B cell (primary cell): ENCODE data around the gene PTGES3. TPM values are rescaled to one million over a fixed set of nuclear protein-coding genes. Genes with fewer than 3 reads are reported as not detected.

ENCODE experiments used
- ATAC-seq: fragments of 200-7000 bp; cut with Tn5 transposase; one replicate; pipeline ENCODE4 v1.10.0; 2021; ENCODE audit warnings: low read depth, mild to moderate bottlenecking, moderate number of reproducible peaks, moderate library complexity
- CTCF ChIA-PET: fragments of 350-600 bp; sonication (Branson Sonifier 250); formaldehyde crosslinking; loops from one replicate; lab custom pipeline; 2021; ENCODE audit warnings: antibody characterized with exemption, inconsistent platforms; lab: Charles Lee
- POLR2A ChIA-PET: fragments of 350-600 bp; sonication (Branson Sonifier 250); formaldehyde crosslinking; loops from one replicate; lab custom pipeline; 2021; ENCODE audit warnings: antibody characterized with exemption; lab: Charles Lee
- DNase-seq: peaks from one replicate; pipeline ENCODE4 v3.0.0; 2013
- H2AFZ ChIP-seq: 2 replicates; pipeline ENCODE4 v1.6.1; 2012; ENCODE audit warnings: mild to moderate bottlenecking, low read depth, low read length; ENCODE audit not compliant: insufficient read depth, poor library complexity, severe bottlenecking
- H3K27ac ChIP-seq, 2 donors: 1 replicate in 1 of 2; 2 replicates in 1 of 2; pipeline ENCODE4 v1.5.1; 2012 to 2013; ENCODE audit warnings: low read length in 2 of 2, mild to moderate bottlenecking in 2 of 2, moderate library complexity in 1 of 2
- H3K27me3 ChIP-seq, 4 experiments: fragments of 200-600 bp in 1 of 4; sonication (generic) in 1 of 4; replicated peaks in 1 of 4; 1 replicate in 2 of 4; 2 replicates in 2 of 4; pipeline versions ENCODE4 v1.6.1 to v1.7.0; 2013 to 2016; ENCODE audit warnings: low read length in 3 of 4, mild to moderate bottlenecking in 2 of 4, mixed read lengths in 1 of 4, moderate library complexity in 1 of 4; ENCODE audit not compliant: insufficient read depth in 4 of 4, control insufficient read depth in 3 of 4; ENCODE audit errors: control extremely low read depth in 1 of 4
- H3K36me3 ChIP-seq, 2 experiments: replicated peaks in 1 of 2; 1 replicate in 1 of 2; 2 replicates in 1 of 2; pipeline versions ENCODE4 v1.6.1 to v1.7.1; 2013; ENCODE audit warnings: low read length in 1 of 2; ENCODE audit not compliant: insufficient read depth in 2 of 2, control insufficient read depth in 1 of 2; ENCODE audit errors: control extremely low read depth in 1 of 2, extremely low read depth in 1 of 2
- H3K4me1 ChIP-seq, 2 donors: fragments of 200-600 bp in 1 of 2; sonication (generic) in 1 of 2; 1 replicate in 1 of 2; 2 replicates in 1 of 2; pipeline versions ENCODE4 v1.5.1 to v1.6.1; 2013 to 2017; ENCODE audit warnings: low read length in 2 of 2; ENCODE audit not compliant: control insufficient read depth in 2 of 2, insufficient read depth in 2 of 2
- H3K4me2 ChIP-seq: replicated peaks from 2 replicates; pipeline ENCODE3; 2012; ENCODE audit warnings: mild to moderate bottlenecking, low read depth, low read length; ENCODE audit not compliant: poor library complexity, severe bottlenecking
- H3K4me3 ChIP-seq, 5 experiments: fragments of 200-600 bp in 1 of 5; sonication (generic) in 1 of 5; 1 replicate in 3 of 5; 2 replicates in 2 of 5; pipeline versions ENCODE4 v1.5.1 to v1.7.0; 2011 to 2016; ENCODE audit warnings: low read length in 4 of 5, mild to moderate bottlenecking in 4 of 5, low read depth in 2 of 5, control low read depth in 1 of 5, moderate library complexity in 1 of 5; ENCODE audit not compliant: insufficient read depth in 1 of 5; ENCODE audit errors: control extremely low read depth in 1 of 5, extremely low read depth in 1 of 5
- H3K79me2 ChIP-seq: fragments of 200-600 bp; sonication (generic); one replicate; pipeline ENCODE4 v1.6.0; 2016; ENCODE audit warnings: low read length; ENCODE audit not compliant: control insufficient read depth, insufficient read depth
- H3K9ac ChIP-seq: fragments of 200-600 bp; sonication (generic); 2 replicates; pipeline ENCODE4 v1.6.1; 2017; ENCODE audit warnings: mild to moderate bottlenecking, low read length, moderate library complexity
- H3K9me3 ChIP-seq, 3 donors: one replicate each; pipeline versions ENCODE4 v1.6.1 to v1.7.1; 2013; ENCODE audit warnings: low read length in 2 of 3; ENCODE audit not compliant: control insufficient read depth in 2 of 3, insufficient read depth in 1 of 3; ENCODE audit errors: control extremely low read depth in 1 of 3
- H4K20me1 ChIP-seq: 2 replicates; pipeline ENCODE4 v1.6.0; 2012; ENCODE audit warnings: mild to moderate bottlenecking, low read length; ENCODE audit not compliant: insufficient read depth, control insufficient read depth, poor library complexity, severe bottlenecking
- H3K27ac Mint-ChIP-seq: one replicate; pipeline ENCODE4 v1.8.0; 2021; ENCODE audit warnings: mixed read lengths
- H3K27me3 Mint-ChIP-seq: one replicate; pipeline ENCODE4 v1.8.0; 2021; ENCODE audit warnings: mixed read lengths
- H3K4me1 Mint-ChIP-seq: one replicate; pipeline ENCODE4 v1.8.0; 2021; ENCODE audit warnings: mixed read lengths
- H3K4me3 Mint-ChIP-seq: one replicate; pipeline ENCODE4 v1.8.0; 2021; ENCODE audit warnings: mixed read lengths
- H3K9me3 Mint-ChIP-seq: one replicate; pipeline ENCODE4 v1.8.0; 2022; ENCODE audit warnings: mixed read lengths; ENCODE audit not compliant: insufficient read depth
- CTCF ChIP-seq: fragments of 200-600 bp; IDR thresholded peaks from one replicate; pipeline ENCODE4 v1.8.0; 2022; ENCODE audit warnings: antibody characterized with exemption, mild to moderate bottlenecking
- EZH2 ChIP-seq: IDR thresholded peaks from 2 replicates; pipeline ENCODE4 v1.6.1; 2012; ENCODE audit warnings: borderline replicate concordance, low read depth, mild to moderate bottlenecking, moderate library complexity, low read length; ENCODE audit not compliant: insufficient read depth, poor library complexity, severe bottlenecking
- WGBS: methylation state at CpG from one replicate; pipeline ENCODE4 v1.1.5; 2013; ENCODE audit warnings: missing lambda C conversion rate; ENCODE audit not compliant: insufficient coverage; 5-methylcytosine and 5-hydroxymethylcytosine counted together
- intact Hi-C: fragments of 100-400 bp; cut with micrococcal nuclease; formaldehyde crosslinking; loops from one replicate; pipeline ENCODE4 v1.10.0; 2022
- polyA plus RNA-seq: library from polyadenylated mRNA; depleted of rRNA; stranded (reverse); fragments of >200 nt; gene quantifications from 2 replicates; pipeline ENCODE4 v1.2.3, GENCODE V29; 2012
- total RNA-seq, 2 donors: library from RNA; stranded (reverse); fragments of 120-200 nt in 1 of 2; gene quantifications; 1 replicate in 1 of 2; 2 replicates in 1 of 2; pipeline versions ENCODE4 v1.2.3 to v1.2.4, GENCODE V29; 2013 to 2022

The PTGES3 gene
- total and polyA plus RNA-seq, 2 donors (not counting 1 experiment from before 2014, with no cell fraction given): 35.3 to 121 TPM

DNA sequence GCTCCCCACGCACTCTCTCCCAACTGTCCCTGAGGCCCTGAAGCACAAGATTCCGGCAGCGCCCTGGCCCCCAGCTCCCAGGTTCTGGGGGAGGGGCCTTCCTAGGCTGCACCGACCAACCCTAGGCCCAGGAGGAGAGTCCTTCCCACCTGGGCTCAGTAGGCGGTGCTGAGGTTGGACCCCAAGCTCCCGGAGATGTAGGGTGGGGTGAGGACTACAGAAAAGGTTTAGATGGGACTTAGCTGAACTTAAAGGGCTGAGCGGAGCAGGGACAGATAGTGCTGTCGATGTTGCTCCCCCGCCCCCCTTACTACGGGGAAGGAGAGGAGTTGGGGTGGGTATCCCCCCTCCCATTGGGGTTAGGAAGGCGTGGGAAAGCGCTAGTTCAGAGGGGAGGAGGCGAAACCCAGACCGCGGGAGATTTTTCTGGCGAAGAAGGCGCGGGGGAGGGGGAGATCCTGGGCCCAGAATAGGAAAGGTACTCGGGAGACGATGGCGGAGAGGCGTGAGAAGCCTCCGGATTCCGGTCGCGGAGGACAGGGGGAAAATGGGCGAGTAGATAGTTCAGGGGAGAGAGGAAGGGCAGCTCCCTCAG lies 53.7 kb downstream of the PTGES3 start:
- H3K9me3 Mint-ChIP-seq: no peaks in the 10 kb centered on the region
- H3K4me3 Mint-ChIP-seq: peak overlapping the region; percentile 89
- peak; percentile 44 for DNase-seq
- H3K9me3 ChIP-seq: no peaks in the 10 kb centered on the region
- H4K20me1 ChIP-seq: peaks cover 10% of the 10 kb centered on the region
- 4% methylated on average over 25 of the region's 27 CpGs for WGBS
- H3K27ac ChIP-seq: peak overlapping the region; percentile 63 to 83
- peak overlapping the region; percentile 76 for H2AFZ ChIP-seq
- no peak for ATAC-seq
- H3K27ac Mint-ChIP-seq: peak overlapping the region; percentile 92
- TF ChIP-seq EZH2 (no peak), CTCF (no peak)
- H3K4me3 ChIP-seq: peak overlapping the region; percentile 57 to 81 (median 68)
- no peaks in the 10 kb centered on the region for H3K27me3 Mint-ChIP-seq
- H3K4me2 ChIP-seq: peak overlapping the region; percentile 91
- H3K27me3 ChIP-seq: no peaks in the 10 kb centered on the region
- intact Hi-C loops: loop anchor here (5.0 to 10.0 kb wide), 5 partner anchors 112 to 890 kb away; partner anchors contain the start of genes APOF, DDIT3, MBD6 and NAB2
- peaks cover 60 to 70% of the 10 kb centered on the region in 2 donors for H3K4me1 ChIP-seq
- peaks cover 41% of the 10 kb centered on the region for H3K79me2 ChIP-seq
- ChIA-PET POLR2A (interaction anchor here (0.6 to 3.1 kb wide), 7 partner anchors 10 to 516 kb away, joined by 3 to 33 read pairs (median 5); partner anchors contain the start of genes ATP5F1B, PTGES3, RBMS2 and ZC3H10), CTCF (interaction anchor here (1.1 to 4.4 kb wide), 5 partner anchors 12 to 120 kb away, joined by 5 to 48 read pairs (median 22); partner anchors contain the start of genes ATP5F1B and NACA)
- peaks cover 0 to 18% of the 10 kb centered on the region in 2 experiments for H3K36me3 ChIP-seq
- peaks cover 78% of the 10 kb centered on the region for H3K4me1 Mint-ChIP-seq
- peak overlapping the region; percentile 78 for H3K9ac ChIP-seq
